Endothelial cell of umbilical vein (primary cell): Measurements from ENCODE around the gene SPATS1.

Source experiments
- CTCF ChIP-seq, 2 donors: IDR thresholded peaks; 1 replicate in 1 of 2; 2 replicates in 1 of 2; pipeline ENCODE4 v1.5.1; 2011; ENCODE audit warnings: low read length in 2 of 2, mild to moderate bottlenecking in 2 of 2, moderate library complexity in 2 of 2, control low read depth in 1 of 2, inconsistent platforms in 1 of 2, low read depth in 1 of 2; ENCODE audit not compliant: insufficient read depth in 1 of 2; ENCODE audit errors: extremely low read depth in 1 of 2
- EZH2 ChIP-seq: IDR thresholded peaks from 2 replicates; pipeline ENCODE4 v1.6.1; 2012; ENCODE audit warnings: borderline replicate concordance, low read depth, mild to moderate bottlenecking, moderate library complexity, low read length, inconsistent platforms; ENCODE audit not compliant: severe bottlenecking
- MYC ChIP-seq: IDR thresholded peaks from one replicate; pipeline ENCODE4 v1.6.1; 2011; ENCODE audit warnings: mild to moderate bottlenecking, low read depth, low read length
- POLR2A ChIP-seq: IDR thresholded peaks from 2 replicates; pipeline ENCODE4 v1.6.1; 2012; ENCODE audit warnings: low read depth, mild to moderate bottlenecking, control low read depth, low read length
- POLR2AphosphoS5 ChIP-seq: IDR thresholded peaks from 2 replicates; pipeline ENCODE4 v1.6.1; 2012; ENCODE audit warnings: low read depth, mild to moderate bottlenecking, control low read depth, low read length, moderate library complexity; ENCODE audit not compliant: insufficient read depth

- TF ChIP-seq EZH2 (no peak), POLR2AphosphoS5 (no peak), POLR2A (no peak), CTCF (IDR thresholded peaks at IDR 0.05; ENCODE audit: extremely low read depth in 1 of 2, insufficient read depth in 1 of 2, low read depth in 1 of 2, low read length in 2 of 2) (no peak), MYC (no peak)
These were observed 21.2 kb upstream of the SPATS1 start for GRCh38 chr6:44321210-44321609.
